ENCODE measurements around the gene BMP6.

Gene BMP6

GRCh38 chr6:7770111-7770510 lies 44.2 kb downstream of the BMP6 start:
- 0 out of 2 replicates have a peak, but pooled peaks cover 3% of the 10 kb centered on the region for H3K36me3 ChIP-seq (replicated peaks; ENCODE audit: insufficient read depth, low read length)
- no peak for DNase-seq
- H3K27ac ChIP-seq (ENCODE audit: low read length): no peak overlapping the region
- H3K27me3 ChIP-seq (replicated peaks; ENCODE audit: insufficient read depth, low read length): no peaks in the 10 kb centered on the region
- no peak overlapping the region for H2AFZ ChIP-seq (ENCODE audit: low read length)
- H3K9ac ChIP-seq (ENCODE audit: low read length): no peak overlapping the region
- no peak overlapping the region for H3K4me3 ChIP-seq (ENCODE audit: low read length)
- no peaks in the 10 kb centered on the region for H3K9me2 ChIP-seq (replicated peaks; ENCODE audit: insufficient read depth, low read length)
- TF ChIP-seq CTCF (IDR thresholded peaks at IDR 0.05; ENCODE audit: low read length): no peak
- no peak for TF ChIP-seq EZH2phosphoT487 (IDR thresholded peaks at IDR 0.05; ENCODE audit: low read length)
- TF ChIP-seq EZH2 (optimal IDR thresholded peaks at IDR 0.05; ENCODE audit: low read depth, low read length): no peak
- peaks cover 5% of the 10 kb centered on the region; the same call in 1 of the 2 replicates for H4K20me1 ChIP-seq (ENCODE audit: insufficient read depth, low read length)
- no peaks in the 10 kb centered on the region for H3F3A ChIP-seq (ENCODE audit: insufficient read depth, low read length)
- H3K4me1 ChIP-seq (ENCODE audit: low read length): no peaks in the 10 kb centered on the region
- H3K79me2 ChIP-seq (ENCODE audit: low read length): peaks cover 90% of the 10 kb centered on the region
- H3K4me2 ChIP-seq (ENCODE audit: low read depth, low read length): no peak overlapping the region
- no peaks in the 10 kb centered on the region for H3K9me3 ChIP-seq (replicated peaks; ENCODE audit: insufficient read depth, low read length)

GRCh38 chr6:7770601-7771000 lies 44.7 kb downstream of the BMP6 start:
- H3K9me2 ChIP-seq (replicated peaks; ENCODE audit: insufficient read depth, low read length): no peaks in the 10 kb centered on the region
- no peaks in the 10 kb centered on the region for H3K36me3 ChIP-seq (replicated peaks; ENCODE audit: insufficient read depth, low read length)
- no peak overlapping the region for H3K27ac ChIP-seq (ENCODE audit: low read length)
- no peaks in the 10 kb centered on the region for H3K27me3 ChIP-seq (replicated peaks; ENCODE audit: insufficient read depth, low read length)
- no peak overlapping the region for H3K4me2 ChIP-seq (ENCODE audit: low read depth, low read length)
- H2AFZ ChIP-seq (ENCODE audit: low read length): no peak overlapping the region
- no peak overlapping the region for H3K9ac ChIP-seq (ENCODE audit: low read length)
- no peaks in the 10 kb centered on the region for H3F3A ChIP-seq (ENCODE audit: insufficient read depth, low read length)
- H3K4me3 ChIP-seq (ENCODE audit: low read length): no peak overlapping the region
- H3K4me1 ChIP-seq (ENCODE audit: low read length): no peaks in the 10 kb centered on the region
- no peaks in the 10 kb centered on the region for H3K9me3 ChIP-seq (replicated peaks; ENCODE audit: insufficient read depth, low read length)
- peaks cover 5% of the 10 kb centered on the region; the same call in 1 of the 2 replicates for H4K20me1 ChIP-seq (ENCODE audit: insufficient read depth, low read length)
- DNase-seq: no peak
- H3K79me2 ChIP-seq (ENCODE audit: low read length): peaks cover 90% of the 10 kb centered on the region
- no peak for TF ChIP-seq CTCF (IDR thresholded peaks at IDR 0.05; ENCODE audit: low read length)
- no peak for TF ChIP-seq EZH2phosphoT487 (IDR thresholded peaks at IDR 0.05; ENCODE audit: low read length)
- TF ChIP-seq EZH2 (optimal IDR thresholded peaks at IDR 0.05; ENCODE audit: low read depth, low read length): no peak

- Histone ChIP-seq H3K9me3 (replicated peaks; ENCODE audit: insufficient read depth, low read length) (no peaks in the 10 kb centered on the region), H4K20me1 (ENCODE audit: insufficient read depth, low read length) (peaks cover 5% of the 10 kb centered on the region; the same call in 1 of the 2 replicates), H3K36me3 (replicated peaks; ENCODE audit: insufficient read depth, low read length) (no peaks in the 10 kb centered on the region), H3K4me2 (ENCODE audit: low read depth, low read length) (no peak overlapping the region), H3K9ac (ENCODE audit: low read length) (no peak overlapping the region), H3K4me1 (ENCODE audit: low read length) (no peaks in the 10 kb centered on the region), H3K4me3 (ENCODE audit: low read length) (no peak overlapping the region), H3K27ac (ENCODE audit: low read length) (no peak overlapping the region), H3F3A (ENCODE audit: insufficient read depth, low read length) (no peaks in the 10 kb centered on the region), H3K9me2 (replicated peaks; ENCODE audit: insufficient read depth, low read length) (no peaks in the 10 kb centered on the region), H2AFZ (ENCODE audit: low read length) (no peak overlapping the region), H3K79me2 (ENCODE audit: low read length) (peaks cover 96% of the 10 kb centered on the region), H3K27me3 (replicated peaks; ENCODE audit: insufficient read depth, low read length) (no peaks in the 10 kb centered on the region)
- no peak for DNase-seq
- TF ChIP-seq CTCF (IDR thresholded peaks at IDR 0.05; ENCODE audit: low read length) (no peak), EZH2phosphoT487 (IDR thresholded peaks at IDR 0.05; ENCODE audit: low read length) (no peak), EZH2 (optimal IDR thresholded peaks at IDR 0.05; ENCODE audit: low read depth, low read length) (no peak)
These were observed 47.4 kb downstream of the BMP6 start for GRCh38 chr6:7773322-7773721.

Data from MM.1S (cell line).